HepG2 (cell line): ENCODE measurements around the gene MAPK11. TPM values are rescaled to one million over a fixed set of nuclear protein-coding genes. Genes with fewer than 3 reads are reported as not detected.

Experiments used
- ELF3 ChIP-seq: IDR thresholded peaks from 2 replicates; pipeline ENCODE4 v1.6.1; 2016; ENCODE audit warnings: missing genetic modification reagents, missing compliant biosample characterization
- IRF2 ChIP-seq: IDR thresholded peaks from 2 replicates; pipeline ENCODE4 v1.6.1; 2018; ENCODE audit warnings: missing genetic modification reagents, missing compliant biosample characterization
- MEIS1 ChIP-seq: sonication (generic); formaldehyde crosslinking; IDR thresholded peaks from 2 replicates; pipeline ENCODE4 v1.9.0; 2021; ENCODE audit warnings: mild to moderate bottlenecking, missing genetic modification reagents, moderate library complexity, borderline replicate concordance
- NR2F6 ChIP-seq, 2 experiments: IDR thresholded peaks; 2 replicates each; pipeline ENCODE4 v1.6.1; 2016; ENCODE audit warnings: antibody characterized with exemption in 1 of 2, mild to moderate bottlenecking in 1 of 2
- SALL1 ChIP-seq: sonication (generic); formaldehyde crosslinking; IDR thresholded peaks from 2 replicates; pipeline ENCODE4 v1.8.0; 2022; ENCODE audit warnings: mild to moderate bottlenecking, missing genetic modification reagents
- ZFP1 ChIP-seq: IDR thresholded peaks from 2 replicates; pipeline ENCODE4 v1.6.1; 2016
- ZFP90 ChIP-seq: sonication (generic); formaldehyde crosslinking; IDR thresholded peaks from 2 replicates; pipeline ENCODE4 v1.8.0; 2022; ENCODE audit warnings: missing genetic modification reagents, mild to moderate bottlenecking, inconsistent platforms, borderline replicate concordance
- ZNF17 ChIP-seq: sonication (generic); formaldehyde crosslinking; IDR thresholded peaks from 2 replicates; pipeline ENCODE4 v1.5.0; 2020; ENCODE audit warnings: mild to moderate bottlenecking, missing genetic modification reagents
- ZNF619 ChIP-seq: sonication (generic); formaldehyde crosslinking; IDR thresholded peaks from 2 replicates; pipeline ENCODE4 v1.4.0; 2020; ENCODE audit warnings: mild to moderate bottlenecking, missing genetic modification reagents
- ZNF788 ChIP-seq: sonication (generic); formaldehyde crosslinking; IDR thresholded peaks from 2 replicates; pipeline ENCODE4 v1.5.0; 2020; ENCODE audit warnings: mild to moderate bottlenecking, missing genetic modification reagents, borderline replicate concordance
- polyA plus RNA-seq, 8 experiments: library from polyadenylated mRNA; depleted of rRNA in 3 of 8; stranded (reverse) in 7 of 8; unstranded in 1 of 8; fragments of >200 nt; fragmentation: Illumina TruSeq in 4 of 8; extraction: Trizol in 4 of 8; gene quantifications; 2 replicates each; pipeline versions ENCODE4 v1.2.1 to v1.2.3, GENCODE V29; 2011 to 2016; ENCODE audit warnings: low read depth in 4 of 8, missing spikeins in 1 of 8, mixed read lengths in 1 of 8; ENCODE audit not compliant: insufficient read depth in 1 of 8
- total RNA-seq, 5 experiments: library from RNA; depleted of rRNA; stranded (reverse); fragments of >200 nt; fragmentation: Illumina TruSeq; extraction: Trizol; gene quantifications; 2 replicates each; pipeline ENCODE4 v1.2.3, GENCODE V29; 2016; ENCODE audit warnings: low read depth in 1 of 5
- TF ChIP-seq, protein P1 (sequence below): IDR thresholded peaks from 2 replicates; pipeline ENCODE4 v1.6.1; 2012; ENCODE audit warnings: low read depth, low read length, improper control_type of control experiment
- TF ChIP-seq, protein P2 (sequence below): sonication (generic); formaldehyde crosslinking; IDR thresholded peaks from 2 replicates; pipeline ENCODE4 v1.4.0; 2020; ENCODE audit warnings: mild to moderate bottlenecking, missing genetic modification reagents
- TF ChIP-seq, protein P3 (sequence below): sonication (generic); formaldehyde crosslinking; IDR thresholded peaks from 2 replicates; pipeline ENCODE4 v1.5.0; 2020; ENCODE audit warnings: missing genetic modification reagents
- TF ChIP-seq, protein P4 (sequence below), 2 experiments: sonication (generic) in 1 of 2; formaldehyde crosslinking in 1 of 2; IDR thresholded peaks; 2 replicates each; pipeline versions ENCODE4 v1.4.0 to v1.6.1; 2018 to 2020; ENCODE audit warnings: missing genetic modification reagents in 2 of 2, borderline replicate concordance in 1 of 2, low read depth in 1 of 2, mild to moderate bottlenecking in 1 of 2, missing biosample characterization in 1 of 2
- TF ChIP-seq, protein P5 (sequence below): sonication (generic); formaldehyde crosslinking; IDR thresholded peaks from 2 replicates; pipeline ENCODE4 v1.5.1; 2020; ENCODE audit warnings: mild to moderate bottlenecking, missing genetic modification reagents, moderate library complexity
- TF ChIP-seq, protein P6 (sequence below): sonication (generic); formaldehyde crosslinking; conservative IDR thresholded peaks from 2 replicates; pipeline ENCODE4 v1.4.0; 2020; ENCODE audit warnings: missing genetic modification reagents
- TF ChIP-seq, protein P7 (sequence below): sonication (generic); IDR thresholded peaks from 2 replicates; pipeline ENCODE4 v1.6.1; 2016; ENCODE audit warnings: low read depth, borderline replicate concordance

MAPK11 gene
- total and polyA plus RNA-seq, 2 of the 13 experiments (the other 11 are each of a cell fraction or from before 2014, with no cell fraction given) = 0.15 to 0.17 TPM

DNA sequence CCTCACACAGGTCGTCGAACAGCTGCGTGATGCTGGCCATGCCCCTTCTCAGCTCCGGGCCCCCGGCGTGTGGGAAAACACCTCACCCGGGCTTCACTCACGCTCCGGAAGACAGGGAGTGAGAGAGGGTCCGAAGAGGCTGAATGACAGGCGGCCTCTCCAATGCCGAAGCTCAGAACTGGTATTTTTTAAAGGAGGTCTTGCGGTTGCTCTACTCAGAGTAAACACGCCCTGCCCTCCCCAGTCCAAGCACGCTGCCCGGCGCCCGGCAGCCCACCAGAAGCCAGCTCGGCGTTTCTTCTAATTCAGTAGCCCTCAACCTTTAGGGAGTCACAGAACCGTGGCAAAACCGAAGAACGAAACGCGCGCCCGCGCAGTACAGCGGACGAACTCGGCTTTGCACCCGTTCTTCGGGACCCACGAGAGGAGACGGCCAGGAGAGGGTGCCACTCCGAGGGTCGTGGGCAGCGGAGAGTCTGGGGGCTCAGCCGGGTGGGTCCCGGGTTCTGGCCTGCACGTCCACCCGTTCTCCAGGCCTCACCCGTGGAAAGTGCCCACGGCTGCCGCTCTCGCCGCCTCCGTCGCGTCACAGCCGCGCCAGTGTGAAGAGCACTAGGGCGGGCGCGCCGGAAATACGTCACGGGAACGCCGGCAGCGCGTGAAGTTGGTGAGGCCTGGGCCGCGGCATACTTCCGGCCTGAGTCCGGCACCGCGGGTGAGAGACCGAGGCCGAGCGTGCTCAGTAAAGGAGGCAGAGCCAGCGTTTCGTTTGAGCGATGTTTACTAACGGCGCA is 25.6 kb downstream of the MAPK11 start, which contains the start of gene TUBGCP6 (continued):
- TF ChIP-seq, protein P1, sequence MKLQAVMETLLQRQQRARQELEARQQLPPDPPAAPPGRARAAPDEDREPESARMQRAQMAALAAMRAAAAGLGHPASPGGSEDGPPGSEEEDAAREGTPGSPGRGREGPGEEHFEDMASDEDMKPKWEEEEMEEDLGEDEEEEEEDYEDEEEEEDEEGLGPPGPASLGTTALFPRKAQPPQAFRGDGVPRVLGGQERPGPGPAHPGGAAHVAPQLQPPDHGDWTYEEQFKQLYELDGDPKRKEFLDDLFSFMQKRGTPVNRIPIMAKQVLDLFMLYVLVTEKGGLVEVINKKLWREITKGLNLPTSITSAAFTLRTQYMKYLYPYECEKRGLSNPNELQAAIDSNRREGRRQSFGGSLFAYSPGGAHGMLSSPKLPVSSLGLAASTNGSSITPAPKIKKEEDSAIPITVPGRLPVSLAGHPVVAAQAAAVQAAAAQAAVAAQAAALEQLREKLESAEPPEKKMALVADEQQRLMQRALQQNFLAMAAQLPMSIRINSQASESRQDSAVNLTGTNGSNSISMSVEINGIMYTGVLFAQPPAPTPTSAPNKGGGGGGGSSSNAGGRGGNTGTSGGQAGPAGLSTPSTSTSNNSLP = no peak
- TF ChIP-seq ZFP90 (CRISPR knock-in tag) (peak; percentile 62; the same call in 1 of the 2 replicates), NR2F6 (IDR thresholded peaks at IDR 0.05) (no peak), NR2F6 (CRISPR knock-in tag; IDR thresholded peaks at IDR 0.05) (peak; percentile 19; the same call in 1 of the 2 replicates), ZNF17 (CRISPR knock-in tag) (no peak), ZNF619 (CRISPR knock-in tag) (peak; percentile 89; the same call in 1 of the 2 replicates), ZFP1 (0 out of 2 replicates have a peak, but pooled peaks have one; percentile 53), ELF3 (CRISPR knock-in tag) (peak; percentile 84), SALL1 (no peak; the same call in 1 of the 2 replicates), MEIS1 (CRISPR knock-in tag) (no peak; the same call in none of the 2 replicates), ZNF788 (CRISPR knock-in tag) (peak; percentile 92; the same call in 1 of the 2 replicates), IRF2 (CRISPR knock-in tag) (peak; percentile 94)
- TF ChIP-seq, protein P2, sequence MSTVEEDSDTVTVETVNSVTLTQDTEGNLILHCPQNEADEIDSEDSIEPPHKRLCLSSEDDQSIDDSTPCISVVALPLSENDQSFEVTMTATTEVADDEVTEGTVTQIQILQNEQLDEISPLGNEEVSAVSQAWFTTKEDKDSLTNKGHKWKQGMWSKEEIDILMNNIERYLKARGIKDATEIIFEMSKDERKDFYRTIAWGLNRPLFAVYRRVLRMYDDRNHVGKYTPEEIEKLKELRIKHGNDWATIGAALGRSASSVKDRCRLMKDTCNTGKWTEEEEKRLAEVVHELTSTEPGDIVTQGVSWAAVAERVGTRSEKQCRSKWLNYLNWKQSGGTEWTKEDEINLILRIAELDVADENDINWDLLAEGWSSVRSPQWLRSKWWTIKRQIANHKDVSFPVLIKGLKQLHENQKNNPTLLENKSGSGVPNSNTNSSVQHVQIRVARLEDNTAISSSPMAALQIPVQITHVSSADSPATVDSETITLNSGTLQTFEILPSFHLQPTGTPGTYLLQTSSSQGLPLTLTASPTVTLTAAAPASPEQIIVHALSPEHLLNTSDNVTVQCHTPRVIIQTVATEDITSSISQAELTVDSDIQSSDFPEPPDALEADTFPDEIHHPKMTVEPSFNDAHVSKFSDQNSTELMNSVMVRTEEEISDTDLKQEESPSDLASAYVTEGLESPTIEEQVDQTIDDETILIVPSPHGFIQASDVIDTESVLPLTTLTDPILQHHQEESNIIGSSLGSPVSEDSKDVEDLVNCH = no peak
- TF ChIP-seq, protein P3, sequence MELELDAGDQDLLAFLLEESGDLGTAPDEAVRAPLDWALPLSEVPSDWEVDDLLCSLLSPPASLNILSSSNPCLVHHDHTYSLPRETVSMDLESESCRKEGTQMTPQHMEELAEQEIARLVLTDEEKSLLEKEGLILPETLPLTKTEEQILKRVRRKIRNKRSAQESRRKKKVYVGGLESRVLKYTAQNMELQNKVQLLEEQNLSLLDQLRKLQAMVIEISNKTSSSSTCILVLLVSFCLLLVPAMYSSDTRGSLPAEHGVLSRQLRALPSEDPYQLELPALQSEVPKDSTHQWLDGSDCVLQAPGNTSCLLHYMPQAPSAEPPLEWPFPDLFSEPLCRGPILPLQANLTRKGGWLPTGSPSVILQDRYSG (CRISPR knock-in tag) = peak; percentile 58; the same call in 1 of the 2 replicates
- TF ChIP-seq, protein P4, sequence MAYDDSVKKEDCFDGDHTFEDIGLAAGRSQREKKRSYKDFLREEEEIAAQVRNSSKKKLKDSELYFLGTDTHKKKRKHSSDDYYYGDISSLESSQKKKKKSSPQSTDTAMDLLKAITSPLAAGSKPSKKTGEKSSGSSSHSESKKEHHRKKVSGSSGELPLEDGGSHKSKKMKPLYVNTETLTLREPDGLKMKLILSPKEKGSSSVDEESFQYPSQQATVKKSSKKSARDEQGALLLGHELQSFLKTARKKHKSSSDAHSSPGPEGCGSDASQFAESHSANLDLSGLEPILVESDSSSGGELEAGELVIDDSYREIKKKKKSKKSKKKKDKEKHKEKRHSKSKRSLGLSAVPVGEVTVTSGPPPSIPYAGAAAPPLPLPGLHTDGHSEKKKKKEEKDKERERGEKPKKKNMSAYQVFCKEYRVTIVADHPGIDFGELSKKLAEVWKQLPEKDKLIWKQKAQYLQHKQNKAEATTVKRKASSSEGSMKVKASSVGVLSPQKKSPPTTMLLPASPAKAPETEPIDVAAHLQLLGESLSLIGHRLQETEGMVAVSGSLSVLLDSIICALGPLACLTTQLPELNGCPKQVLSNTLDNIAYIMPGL (CRISPR knock-in tag; IDR thresholded peaks at IDR 0.05; ENCODE audit: borderline replicate concordance in 1 of 2, low read depth in 1 of 2) = peak in 1 of 2 experiments; percentile 90
- TF ChIP-seq, protein P5, sequence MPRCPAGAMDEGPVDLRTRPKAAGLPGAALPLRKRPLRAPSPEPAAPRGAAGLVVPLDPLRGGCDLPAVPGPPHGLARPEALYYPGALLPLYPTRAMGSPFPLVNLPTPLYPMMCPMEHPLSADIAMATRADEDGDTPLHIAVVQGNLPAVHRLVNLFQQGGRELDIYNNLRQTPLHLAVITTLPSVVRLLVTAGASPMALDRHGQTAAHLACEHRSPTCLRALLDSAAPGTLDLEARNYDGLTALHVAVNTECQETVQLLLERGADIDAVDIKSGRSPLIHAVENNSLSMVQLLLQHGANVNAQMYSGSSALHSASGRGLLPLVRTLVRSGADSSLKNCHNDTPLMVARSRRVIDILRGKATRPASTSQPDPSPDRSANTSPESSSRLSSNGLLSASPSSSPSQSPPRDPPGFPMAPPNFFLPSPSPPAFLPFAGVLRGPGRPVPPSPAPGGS (CRISPR knock-in tag) = peak; percentile 95
- TF ChIP-seq, protein P6, sequence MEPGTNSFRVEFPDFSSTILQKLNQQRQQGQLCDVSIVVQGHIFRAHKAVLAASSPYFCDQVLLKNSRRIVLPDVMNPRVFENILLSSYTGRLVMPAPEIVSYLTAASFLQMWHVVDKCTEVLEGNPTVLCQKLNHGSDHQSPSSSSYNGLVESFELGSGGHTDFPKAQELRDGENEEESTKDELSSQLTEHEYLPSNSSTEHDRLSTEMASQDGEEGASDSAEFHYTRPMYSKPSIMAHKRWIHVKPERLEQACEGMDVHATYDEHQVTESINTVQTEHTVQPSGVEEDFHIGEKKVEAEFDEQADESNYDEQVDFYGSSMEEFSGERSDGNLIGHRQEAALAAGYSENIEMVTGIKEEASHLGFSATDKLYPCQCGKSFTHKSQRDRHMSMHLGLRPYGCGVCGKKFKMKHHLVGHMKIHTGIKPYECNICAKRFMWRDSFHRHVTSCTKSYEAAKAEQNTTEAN = peak; percentile 25; the same call in 1 of the 2 replicates
- TF ChIP-seq, protein P7, sequence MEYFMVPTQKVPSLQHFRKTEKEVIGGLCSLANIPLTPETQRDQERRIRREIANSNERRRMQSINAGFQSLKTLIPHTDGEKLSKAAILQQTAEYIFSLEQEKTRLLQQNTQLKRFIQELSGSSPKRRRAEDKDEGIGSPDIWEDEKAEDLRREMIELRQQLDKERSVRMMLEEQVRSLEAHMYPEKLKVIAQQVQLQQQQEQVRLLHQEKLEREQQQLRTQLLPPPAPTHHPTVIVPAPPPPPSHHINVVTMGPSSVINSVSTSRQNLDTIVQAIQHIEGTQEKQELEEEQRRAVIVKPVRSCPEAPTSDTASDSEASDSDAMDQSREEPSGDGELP = peak; percentile 47; the same call in 1 of the 2 replicates
